GM23248 (cell line): ENCODE results near the gene FOXL1.

Experiments used
- EZH2 ChIP-seq: fragments of 200-600 bp; sonication (generic); IDR thresholded peaks from 2 replicates; pipeline ENCODE4 v1.6.1; 2018; ENCODE audit warnings: antibody characterized with exemption, mild to moderate bottlenecking; ENCODE audit not compliant: insufficient read depth, poor library complexity, severe bottlenecking
- EZH2phosphoT487 ChIP-seq: fragments of 200-600 bp; sonication (generic); IDR thresholded peaks from 2 replicates; pipeline ENCODE4 v1.6.1; 2018; ENCODE audit warnings: antibody characterized with exemption, moderate library complexity, mild to moderate bottlenecking, low read depth; ENCODE audit not compliant: insufficient read depth

- no peak for TF ChIP-seq EZH2
- no peak for TF ChIP-seq EZH2phosphoT487
These were observed 47.9 kb downstream of the FOXL1 start for GRCh38 chr16:86626284-86626683.
